ENCODE measurements around the gene ASAH2. TPM values are rescaled to one million over a fixed set of nuclear protein-coding genes. Genes with fewer than 3 reads are reported as not detected.

The ASAH2 gene
- total RNA-seq, 1 experiment from 2014 or later = 4.6 TPM

- Histone ChIP-seq H3T11ph (ENCODE audit: low read length) (no peak overlapping the region), H2BK15ac (ENCODE audit: low read depth, low read length) (no peak overlapping the region), H3K79me1 (ENCODE audit: insufficient read depth, low read depth, low read length, poor library complexity, severe bottlenecking) (no peaks in the 10 kb centered on the region), H2AK5ac (ENCODE audit: insufficient read length, low read length) (no peak overlapping the region), H3K9me3 (ENCODE audit: control insufficient read depth, low read depth, low read length) (no peaks in the 10 kb centered on the region), H3K56ac (ENCODE audit: insufficient read length, low read depth, low read length) (no peak overlapping the region), H4K91ac (ENCODE audit: insufficient read length, low read depth, low read length) (no peak overlapping the region), H3K27ac (ENCODE audit: insufficient read length, low read depth, low read length) (no peak overlapping the region), H2AFZ (ENCODE audit: low read length) (no peak overlapping the region), H2BK5ac (ENCODE audit: insufficient read length, low read length) (no peak overlapping the region), H3K23ac (ENCODE audit: insufficient read length, low read depth, low read length) (no peak overlapping the region), H4K8ac (replicated peaks; ENCODE audit: insufficient read length, low read depth, low read length) (no peak overlapping the region), H3K14ac (ENCODE audit: insufficient read depth, low read length) (no peak overlapping the region), H3K23me2 (ENCODE audit: insufficient read length, low read depth, low read length, poor library complexity, severe bottlenecking) (no peaks in the 10 kb centered on the region), H3K27me3 (ENCODE audit: insufficient read depth, low read length) (no peaks in the 10 kb centered on the region), H2BK120ac (ENCODE audit: low read depth, low read length, poor library complexity, severe bottlenecking) (no peak overlapping the region), H3K18ac (ENCODE audit: insufficient read length, low read depth, low read length) (no peak overlapping the region), H3K4ac (ENCODE audit: low read depth, low read length) (no peak overlapping the region), H3K79me2 (ENCODE audit: insufficient read depth, low read length) (no peaks in the 10 kb centered on the region), H2BK12ac (ENCODE audit: insufficient read length, low read depth, low read length) (no peak overlapping the region), H3K4me1 (ENCODE audit: insufficient read depth, low read length) (no peaks in the 10 kb centered on the region), H4K20me1 (ENCODE audit: control insufficient read depth, insufficient read depth, insufficient read length) (no peaks in the 10 kb centered on the region), H4K5ac (ENCODE audit: insufficient read length, low read depth, low read length) (no peak overlapping the region), H2BK20ac (ENCODE audit: low read depth, low read length, poor library complexity, severe bottlenecking) (no peak overlapping the region), H3K4me2 (ENCODE audit: insufficient read depth, insufficient read length, low read length) (no peak overlapping the region), H3K9ac (ENCODE audit: extremely low read depth, insufficient read length, low read length) (no peak overlapping the region)
- no CpG with 5 or more reads among the region's 3 CpGs for WGBS (ENCODE audit: extremely low coverage, insufficient read length, low lambda C conversion rate)
- no peaks in the 10 kb centered on the region for H3K9me3 Mint-ChIP-seq
- TF ChIP-seq CTCF (conservative IDR thresholded peaks at IDR 0.05) = no peak
- no peak for DNase-seq
- H3K4me3 Mint-ChIP-seq = no peak overlapping the region
- H3K27me3 Mint-ChIP-seq (ENCODE audit: low read depth) = peaks cover 3% of the 10 kb centered on the region
- no peaks in the 10 kb centered on the region for H3K4me1 Mint-ChIP-seq
- no peaks in the 10 kb centered on the region for H3K36me3 Mint-ChIP-seq (ENCODE audit: insufficient read depth in 1 of 3, low read depth in 3 of 3)
- H3K27ac Mint-ChIP-seq = no peak overlapping the region
These were observed 3.3 kb downstream of the ASAH2 start for GRCh38 chr10:50248062-50248461.
